ENCODE data around the gene PWWP2B.

Gene PWWP2B

DNA sequence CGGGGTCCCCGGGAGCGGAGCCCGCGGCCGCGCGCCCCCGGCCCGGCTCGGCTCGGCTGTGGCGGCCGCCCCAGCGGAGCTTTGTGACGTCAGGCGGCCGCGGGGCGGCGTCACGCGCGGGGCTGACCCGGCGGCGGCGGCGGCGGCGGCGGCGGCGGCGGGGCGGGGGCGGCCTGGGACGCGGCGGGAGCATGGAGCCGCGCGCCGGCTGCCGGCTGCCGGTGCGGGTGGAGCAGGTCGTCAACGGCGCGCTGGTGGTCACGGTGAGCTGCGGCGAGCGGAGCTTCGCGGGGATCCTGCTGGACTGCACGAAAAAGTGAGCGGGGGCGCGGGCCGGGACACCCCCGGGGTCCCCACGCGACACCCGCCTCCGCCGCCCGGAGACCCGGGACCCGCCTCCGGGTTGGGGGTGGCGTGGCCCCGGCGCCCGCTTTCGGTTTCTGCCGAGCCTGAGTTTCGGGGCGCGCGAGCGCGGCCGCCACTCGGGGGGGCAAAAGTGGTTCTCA is at the start of gene PWWP2B:
Gene PWWP2B, plus strand, starts transcription at position 165 of the 506 bp plus-strand sequence. Its CDS starts 27 bp downstream, at position 192.
- DNase-seq (ENCODE audit: low read depth in 2 of 3, low spot score in 2 of 3) = no peak

DNA sequence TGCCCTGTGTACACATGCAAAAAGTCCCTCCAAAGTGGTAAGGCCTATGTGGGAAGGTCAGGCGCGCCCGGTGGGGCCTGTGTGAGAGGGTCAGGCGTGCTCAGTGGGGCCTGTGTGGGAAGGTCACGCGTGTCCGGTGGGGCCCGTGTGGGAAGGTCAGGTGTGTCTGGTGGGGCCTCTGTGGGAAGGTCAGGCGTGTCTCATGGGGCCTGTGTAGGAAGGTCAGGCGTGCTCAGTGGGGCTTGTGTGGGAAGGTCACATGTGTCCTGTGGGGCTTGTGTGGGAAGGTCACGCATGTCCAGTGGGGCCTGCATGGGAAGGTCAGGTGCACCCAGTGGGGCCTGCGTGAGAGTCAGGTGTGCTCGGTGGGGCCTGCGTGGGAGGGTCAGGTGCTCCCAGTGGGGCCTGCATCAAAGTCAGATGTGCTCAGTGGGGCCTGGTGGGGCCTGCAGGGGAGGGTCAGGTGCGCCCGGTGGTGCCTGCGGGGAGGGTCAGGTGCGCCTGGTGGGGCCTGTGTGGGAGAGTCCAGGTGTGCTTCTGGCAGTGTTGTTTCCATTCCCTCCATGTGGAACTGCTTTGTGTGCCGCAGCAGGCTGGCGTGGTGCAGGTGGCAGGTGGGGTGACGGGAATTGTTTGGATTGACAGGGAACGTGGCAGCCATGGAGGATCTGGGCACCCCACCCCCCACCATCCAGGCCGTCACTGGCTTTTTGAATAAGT is 49.6 kb upstream of the PWWP2B start:
- DNase-seq (ENCODE audit: low read depth in 2 of 3, low spot score in 2 of 3) = no peak

DNA sequence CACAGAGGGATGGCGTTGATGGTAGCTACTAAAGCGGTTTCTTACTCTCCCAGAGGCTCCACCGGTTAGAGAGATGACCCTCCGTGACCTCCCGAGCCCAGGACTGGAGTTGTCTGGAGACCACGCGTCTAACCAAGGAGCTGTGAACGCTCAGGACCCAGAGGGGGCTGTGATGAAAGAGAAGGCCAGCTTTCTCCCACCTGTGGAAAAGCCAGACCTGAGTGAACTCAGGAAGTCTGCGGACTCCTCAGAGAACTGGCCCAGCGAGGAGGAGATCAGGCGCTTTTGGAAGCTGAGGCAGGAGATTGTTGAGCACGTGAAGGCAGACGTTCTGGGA is 49.1 kb upstream of the PWWP2B start:
- no peak for DNase-seq (ENCODE audit: low read depth in 2 of 3, low spot score in 2 of 3)

DNA sequence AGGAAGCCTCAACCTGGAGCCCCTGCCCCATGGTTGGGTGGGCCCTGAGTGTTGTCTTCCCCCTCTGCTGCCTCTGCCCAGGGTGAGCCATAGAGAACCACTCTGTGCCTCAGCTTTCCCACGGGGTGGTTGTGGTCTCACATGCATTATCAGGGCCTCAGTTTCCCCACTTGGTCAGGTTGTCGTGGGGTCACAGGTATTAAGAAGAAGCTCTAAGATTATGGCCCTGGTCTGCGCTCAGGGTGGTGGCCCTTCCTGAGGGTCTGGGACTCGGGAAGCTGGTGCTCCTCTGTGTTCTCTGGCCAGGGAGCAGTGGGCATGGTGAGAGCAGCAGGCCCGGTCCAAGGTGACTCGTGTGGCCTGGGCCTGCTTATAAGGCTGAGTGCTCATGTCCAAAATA is 47.2 kb upstream of the PWWP2B start:
- DNase-seq (ENCODE audit: low read depth in 2 of 3, low spot score in 2 of 3) = no peak

DNA sequence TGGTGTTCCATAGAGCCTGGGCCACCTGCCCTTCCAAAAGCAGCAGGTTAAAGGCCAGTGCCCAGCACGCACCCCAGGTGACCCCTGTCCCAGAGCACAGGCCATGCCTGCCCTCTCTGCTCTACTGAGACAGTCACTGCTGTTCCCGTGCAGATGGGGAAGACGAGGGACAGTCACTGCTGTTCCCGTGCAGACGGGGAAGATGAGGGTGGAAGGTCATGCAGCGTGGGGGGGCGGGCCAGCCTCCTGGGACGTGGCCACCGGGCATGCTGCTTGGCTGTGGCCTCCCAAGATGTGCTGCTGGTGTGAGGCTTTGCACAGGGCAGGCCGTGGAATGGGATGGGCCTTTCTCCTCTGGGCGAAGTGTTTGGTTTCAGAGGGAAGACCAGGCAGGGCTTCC is 46.6 kb upstream of the PWWP2B start:
- no peak for DNase-seq (ENCODE audit: low read depth in 2 of 3, low spot score in 2 of 3)

DNA sequence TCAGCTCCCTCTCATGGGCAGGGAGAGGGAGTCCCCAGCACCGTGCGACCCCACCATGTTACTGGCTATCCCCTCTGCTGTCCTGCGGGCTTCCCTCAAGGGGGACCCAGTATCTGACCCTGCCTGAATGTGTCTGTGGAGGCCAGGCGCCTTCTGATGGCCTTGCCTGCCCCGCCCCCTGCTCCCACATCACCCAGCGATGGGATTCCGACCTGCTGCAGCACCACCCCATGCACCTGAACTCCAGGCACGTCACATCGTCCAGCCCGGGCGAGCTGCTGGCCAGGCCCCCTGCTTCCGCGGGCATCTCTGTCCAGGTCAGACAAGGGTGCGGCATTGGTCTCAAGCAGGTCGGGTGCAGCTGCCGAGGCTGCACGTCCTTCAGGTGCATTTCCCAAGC is 46.1 kb upstream of the PWWP2B start:
- DNase-seq (ENCODE audit: low read depth in 2 of 3, low spot score in 2 of 3) = no peak

DNA sequence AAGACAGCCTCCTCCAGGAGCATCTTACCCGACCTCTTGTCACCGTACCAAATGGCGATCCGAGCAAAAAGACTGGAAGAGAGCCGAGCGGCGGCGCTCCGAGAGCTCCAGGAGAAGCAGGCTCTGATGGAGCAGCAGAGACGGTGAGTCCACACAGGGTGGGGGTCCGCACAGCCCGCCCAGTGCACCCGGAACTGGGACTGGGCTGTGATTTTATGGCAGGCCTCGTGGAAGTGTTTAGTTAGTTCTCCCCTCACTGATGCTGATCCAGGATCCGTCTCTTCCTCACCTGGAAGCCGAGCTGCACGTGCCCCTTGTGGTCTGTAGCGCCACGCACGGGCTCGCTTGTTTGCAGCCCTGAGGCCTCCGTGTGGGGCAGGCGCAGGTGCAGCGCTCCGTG is 45.4 kb upstream of the PWWP2B start:
- no peak for DNase-seq (ENCODE audit: low read depth in 2 of 3, low spot score in 2 of 3)

DNA sequence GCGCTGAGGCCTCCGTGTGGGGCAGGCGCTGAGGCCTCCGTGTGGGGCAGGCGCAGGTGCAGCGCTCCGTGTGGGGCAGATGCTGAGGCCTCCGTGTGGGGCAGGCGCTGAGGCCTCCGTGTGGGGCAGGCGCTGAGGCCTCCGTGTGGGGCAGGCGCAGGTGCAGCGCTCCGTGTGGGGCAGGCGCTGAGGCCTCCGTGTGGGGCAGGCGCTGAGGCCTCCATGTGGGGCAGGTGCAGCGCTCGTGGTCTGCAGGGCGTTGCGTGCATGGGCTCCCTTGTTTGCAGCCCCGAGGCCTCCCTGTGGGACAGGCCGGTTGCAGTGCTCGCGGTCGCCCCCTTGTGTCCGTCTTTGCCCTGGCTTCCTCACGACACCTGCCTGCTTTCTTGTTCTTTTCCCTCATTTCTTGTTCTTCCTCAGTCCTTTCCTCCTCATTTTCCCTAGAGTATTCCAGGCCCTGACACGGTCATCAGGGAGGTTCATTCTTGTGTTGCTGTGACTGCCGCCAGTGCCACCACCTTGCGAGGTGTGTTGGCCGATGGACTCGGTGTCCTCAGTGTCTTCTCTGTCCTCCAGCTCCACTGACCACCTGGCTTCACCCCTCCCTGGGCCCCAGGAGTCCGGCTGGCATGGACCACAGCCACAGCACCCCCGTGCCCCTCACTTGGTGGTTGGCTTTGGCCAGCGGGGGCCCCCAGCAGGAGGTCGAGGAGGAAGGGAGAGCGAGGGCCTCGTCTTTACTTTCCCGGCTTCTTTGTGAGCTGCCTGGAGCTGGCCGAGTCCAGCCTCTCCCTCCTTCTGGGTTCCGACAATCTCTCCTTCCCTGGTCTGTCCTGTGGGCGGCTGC is 44.3 kb upstream of the PWWP2B start:
- DNase-seq (ENCODE audit: low read depth in 2 of 3, low spot score in 2 of 3) = peak in 2 of 3 experiments; percentile 70 to 71

DNA sequence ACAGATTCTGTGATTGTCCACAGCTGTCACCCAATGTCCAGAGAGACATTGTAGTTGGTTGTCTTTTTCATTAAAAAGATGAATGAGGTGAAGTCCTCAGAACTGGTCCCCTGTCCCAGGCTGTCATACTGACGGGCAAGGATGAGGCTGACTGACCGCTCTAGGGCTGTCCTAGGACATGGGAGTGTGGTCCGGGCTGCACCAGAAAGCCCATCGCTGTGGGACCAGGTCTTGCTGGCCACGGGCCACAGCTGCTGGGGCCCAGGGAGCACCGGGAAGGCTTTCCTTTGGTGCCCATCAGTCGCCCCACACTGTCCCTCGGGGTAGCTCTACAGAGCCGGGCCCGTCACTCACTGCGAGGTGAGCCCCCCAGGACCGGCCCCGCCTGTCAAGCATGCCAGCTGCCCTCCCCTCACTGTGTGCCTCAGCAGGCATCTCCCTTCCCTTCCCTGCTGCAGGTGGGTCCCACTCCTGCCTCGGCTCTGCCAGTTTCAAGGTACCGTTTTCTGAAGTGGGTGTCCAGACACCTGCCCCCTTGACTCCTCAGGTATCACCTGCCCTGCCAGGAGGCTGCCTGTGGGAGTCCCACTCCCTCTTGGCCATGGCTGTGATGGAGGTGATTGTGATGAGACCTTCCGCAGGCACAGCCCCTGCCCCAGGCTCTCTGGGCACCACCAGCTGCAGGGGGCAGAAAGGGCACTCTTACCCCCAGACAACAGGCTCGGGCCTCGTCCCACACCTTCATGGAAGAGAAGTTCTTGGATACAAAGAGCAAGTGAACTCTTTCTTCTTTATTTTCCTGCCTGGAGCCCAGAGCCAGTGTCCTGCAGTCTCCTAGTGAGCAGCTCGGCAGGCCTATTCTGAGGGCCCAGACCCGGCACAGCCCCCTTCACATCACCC is 43.3 kb upstream of the PWWP2B start:
- no peak for DNase-seq (ENCODE audit: low read depth in 2 of 3, low spot score in 2 of 3)

DNA sequence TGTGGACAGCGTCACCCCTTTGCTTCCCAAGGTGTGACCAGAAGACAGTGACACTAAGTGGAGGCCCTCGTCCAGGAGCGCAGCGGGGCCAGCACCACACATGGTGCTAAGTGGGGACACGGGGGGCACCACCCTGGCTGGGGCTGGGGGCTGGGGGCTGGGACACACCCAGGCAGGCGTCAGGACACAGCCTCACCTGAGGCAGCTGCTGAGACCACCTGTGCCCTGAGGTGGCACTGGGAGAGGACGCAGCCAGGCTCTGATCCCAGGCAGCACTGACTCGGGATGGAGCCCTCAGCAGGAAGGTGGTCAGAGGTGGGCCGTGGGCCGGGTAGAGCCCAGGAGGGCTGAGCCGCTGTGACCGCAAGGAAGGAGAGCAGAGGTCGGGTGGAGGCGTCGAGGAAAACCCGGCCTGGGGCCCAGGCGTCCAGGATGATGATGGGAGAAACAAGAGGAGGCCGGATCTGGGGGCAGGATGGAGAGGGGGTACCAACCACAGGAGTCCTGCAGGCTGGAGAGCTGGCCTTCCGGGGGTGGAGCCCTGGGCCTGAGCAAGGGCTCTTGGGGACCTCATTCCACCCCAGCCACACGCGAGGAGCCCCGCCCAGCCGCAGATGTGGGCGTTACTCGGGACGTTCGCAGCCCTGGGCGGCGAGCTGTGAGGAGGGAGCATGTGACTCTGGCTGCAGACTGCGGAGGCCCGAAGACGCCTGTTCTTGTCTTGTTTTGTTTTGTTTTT is 42.5 kb upstream of the PWWP2B start:
- DNase-seq (ENCODE audit: low read depth in 2 of 3, low spot score in 2 of 3) = no peak

DNA sequence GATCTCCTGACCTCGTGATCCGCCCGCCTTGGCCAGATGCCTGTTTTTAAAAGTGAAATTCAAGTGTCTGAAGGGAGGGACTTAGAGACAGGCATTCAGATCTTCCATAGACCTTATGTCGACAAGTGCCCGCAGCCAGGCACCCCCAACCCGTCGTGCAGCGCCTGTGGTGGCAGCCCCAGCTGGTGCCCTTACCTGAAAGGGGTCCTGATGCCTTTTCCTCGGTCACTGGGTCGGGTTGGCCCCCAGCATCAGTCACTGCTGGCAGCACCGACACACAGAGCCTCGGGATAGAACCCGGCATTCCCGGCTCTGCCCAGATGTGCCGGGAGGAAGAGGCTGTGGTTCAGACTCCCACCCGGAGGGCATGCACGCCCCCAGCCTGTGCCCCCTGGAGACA is 41.7 kb upstream of the PWWP2B start:
- no peak for DNase-seq (ENCODE audit: low read depth in 2 of 3, low spot score in 2 of 3)

DNA sequence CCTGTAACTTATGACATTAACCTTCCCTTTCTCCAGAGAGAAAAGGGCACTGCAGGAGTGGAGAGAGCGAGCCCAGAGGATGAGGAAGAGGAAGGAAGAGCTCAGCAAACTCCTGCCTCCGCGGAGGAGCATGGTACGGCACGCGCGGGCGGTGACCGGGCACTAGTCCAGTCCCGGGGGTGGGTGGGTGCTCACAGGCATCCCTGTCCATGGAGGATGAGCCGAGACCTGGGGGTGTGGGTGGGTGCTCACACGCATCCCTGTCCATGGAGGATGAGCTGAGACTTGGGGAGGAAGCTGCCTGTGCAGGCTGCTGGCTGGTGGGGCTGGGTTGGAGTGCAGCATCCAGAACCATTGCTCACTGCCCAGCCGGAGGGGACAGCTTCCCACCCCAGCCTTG is 41.2 kb upstream of the PWWP2B start:
- no peak for DNase-seq (ENCODE audit: low read depth in 2 of 3, low spot score in 2 of 3)

DNA sequence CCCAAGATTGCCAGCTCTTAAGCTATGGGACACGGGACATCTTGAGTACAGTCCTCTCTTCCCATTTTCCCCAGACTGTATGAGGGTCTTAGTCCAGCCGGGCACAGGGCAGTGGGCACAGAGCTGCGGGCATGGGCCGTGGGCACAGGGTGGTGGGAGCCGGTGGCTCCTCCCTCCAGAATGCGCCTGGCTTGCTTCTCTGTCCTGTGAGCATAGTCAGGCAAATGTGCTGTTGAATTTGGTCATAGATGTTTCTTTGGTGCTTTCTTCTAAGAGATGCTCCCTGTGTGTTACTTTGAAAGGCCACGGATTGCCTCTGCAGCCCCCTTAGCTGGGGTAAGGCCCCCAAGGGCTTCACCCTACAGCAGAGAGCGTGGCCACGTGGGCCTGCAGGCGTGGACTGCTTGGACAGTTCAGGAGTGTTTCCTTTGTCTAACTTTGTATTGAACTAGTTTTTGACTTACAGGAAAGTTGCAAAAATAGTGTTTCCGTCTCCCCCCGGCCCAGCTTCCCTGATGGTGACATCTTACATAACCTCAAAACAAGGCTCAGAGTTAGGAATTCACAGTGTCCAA is 40.3 kb upstream of the PWWP2B start:
- DNase-seq (ENCODE audit: low read depth in 2 of 3, low spot score in 2 of 3) = no peak

DNA sequence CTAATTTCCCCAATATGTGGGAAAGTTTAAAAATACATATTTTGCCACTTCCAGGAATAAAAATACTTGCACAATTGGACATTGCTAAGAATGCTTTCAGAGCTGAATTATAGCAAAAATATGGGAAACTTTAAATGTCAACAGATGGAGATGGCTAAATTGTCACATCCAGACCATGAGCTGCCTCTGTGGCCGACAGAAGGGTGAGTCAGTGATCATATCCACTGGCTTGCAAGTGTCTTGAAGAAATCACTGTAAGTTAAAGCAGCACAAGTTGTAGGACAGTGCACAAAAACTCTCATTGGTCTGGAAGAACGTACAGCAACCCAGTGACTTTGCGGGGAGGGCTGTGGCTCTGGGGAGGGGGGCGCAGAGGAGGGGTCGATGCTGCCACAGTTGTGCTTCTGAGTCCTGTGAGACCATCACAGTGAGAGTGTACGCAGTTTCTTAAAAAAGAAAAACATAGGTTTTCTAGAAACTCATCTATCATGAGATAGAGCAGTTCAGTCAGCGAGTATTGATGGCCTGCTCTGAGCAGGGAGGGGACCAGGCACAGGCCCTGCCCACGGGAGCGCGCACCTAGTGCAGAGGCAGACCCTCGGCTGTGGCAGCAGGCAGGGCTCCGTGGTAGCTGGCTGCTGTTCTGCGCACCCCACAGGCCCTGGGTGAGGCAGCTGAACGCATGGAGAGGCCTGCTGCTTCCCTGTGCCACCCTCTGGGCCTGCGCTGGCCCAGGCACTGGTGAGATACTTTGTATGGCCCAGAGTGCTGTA is 39.5 kb upstream of the PWWP2B start:
- no peak for DNase-seq (ENCODE audit: low read depth in 2 of 3, low spot score in 2 of 3)

DNA sequence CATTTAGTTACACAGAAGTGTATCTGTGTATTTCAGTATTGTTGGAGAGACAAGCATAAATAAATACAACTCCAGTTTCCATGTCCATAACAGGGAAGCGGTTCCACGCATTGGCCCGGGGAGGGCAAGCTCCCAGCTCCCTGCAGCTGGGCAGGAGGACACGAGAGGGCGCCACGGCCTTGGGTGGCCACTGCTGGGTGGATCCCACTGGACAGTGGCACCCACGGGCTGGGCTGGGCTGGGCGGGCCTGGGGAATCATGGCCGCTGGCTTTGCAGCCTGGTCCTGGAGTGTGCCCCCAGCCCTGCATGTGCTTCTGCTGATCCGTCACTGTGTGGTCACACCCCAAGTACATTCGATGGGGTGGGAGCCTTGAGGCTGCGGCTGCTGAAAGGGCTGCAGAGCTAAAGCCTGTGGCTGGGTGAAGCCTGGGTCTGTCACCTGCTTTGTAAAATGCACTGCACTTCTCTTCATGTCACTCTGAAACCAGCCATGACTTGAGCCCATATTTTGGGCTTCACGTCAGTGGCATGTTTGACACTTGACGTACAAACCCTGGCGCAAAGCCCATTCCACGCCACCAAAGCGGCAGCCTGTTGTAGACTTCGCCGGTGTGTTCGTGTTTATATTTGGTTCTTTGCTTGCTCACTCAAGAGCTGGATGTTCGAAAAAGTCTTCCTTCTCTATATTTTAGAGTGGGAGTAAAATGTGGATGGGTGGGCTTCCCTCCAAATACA is 37.5 kb upstream of the PWWP2B start:
- no peak for DNase-seq (ENCODE audit: low read depth in 2 of 3, low spot score in 2 of 3)

DNA sequence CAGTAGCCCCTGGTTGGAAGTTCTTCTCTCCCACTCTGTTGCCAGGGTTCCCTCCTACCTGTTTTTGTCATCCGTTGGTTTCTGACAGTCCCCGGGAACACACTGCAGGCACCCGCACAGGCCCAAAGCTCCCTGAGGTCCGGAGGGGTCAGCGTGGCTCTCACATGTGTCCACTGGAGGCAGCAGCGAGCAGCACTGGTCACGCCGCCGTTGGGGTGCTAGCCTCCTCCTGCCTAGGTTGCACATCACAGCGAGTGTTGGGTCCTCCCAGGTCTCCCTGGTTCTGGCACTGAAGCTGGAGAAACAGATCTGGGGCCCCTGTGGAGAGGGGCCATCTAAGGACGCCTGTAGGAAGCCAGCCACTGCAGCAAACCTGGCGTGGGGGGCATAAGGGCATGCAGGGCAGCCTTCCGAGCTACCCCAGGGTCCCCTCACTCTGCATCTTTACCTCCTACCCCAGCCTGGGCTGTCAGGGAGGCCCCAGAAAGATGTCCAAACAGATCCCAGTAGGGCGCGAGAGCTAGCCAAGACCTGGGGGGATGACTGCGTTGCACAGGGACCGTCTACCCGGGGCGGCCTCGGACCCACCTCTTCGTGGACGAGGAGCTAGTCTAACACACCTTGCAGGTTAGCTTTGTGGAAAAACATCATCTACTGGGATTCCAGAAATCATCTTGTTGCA is 36.1 kb upstream of the PWWP2B start:
- no peak for DNase-seq (ENCODE audit: low read depth in 2 of 3, low spot score in 2 of 3)

DNA sequence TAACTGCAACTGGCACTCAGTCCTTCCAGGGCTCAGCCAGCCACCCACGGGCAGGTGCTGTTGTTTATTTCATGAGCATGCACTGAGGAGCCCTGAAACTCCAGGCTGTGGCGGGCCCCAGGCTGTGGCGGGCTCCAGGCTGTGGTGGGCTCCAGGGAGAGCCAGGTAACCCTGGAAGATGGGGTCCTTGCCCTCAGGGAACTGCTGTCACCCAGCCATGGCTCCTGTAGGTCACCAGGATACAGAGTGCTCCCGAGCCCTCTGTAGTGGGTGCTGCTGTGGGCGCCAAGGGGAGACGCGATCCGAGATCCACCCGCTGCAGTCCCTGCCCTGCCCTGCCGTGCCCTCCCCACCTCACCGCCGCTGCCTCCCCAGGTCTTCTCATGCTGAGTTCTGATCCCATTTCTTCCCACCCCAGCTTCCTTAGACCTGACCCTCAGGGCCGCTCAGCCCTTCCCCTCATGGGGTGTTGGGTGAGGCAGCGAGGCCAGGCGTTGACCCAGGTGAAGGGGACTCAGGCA is 35.4 kb upstream of the PWWP2B start:
- DNase-seq (ENCODE audit: low read depth in 2 of 3, low spot score in 2 of 3) = no peak

DNA sequence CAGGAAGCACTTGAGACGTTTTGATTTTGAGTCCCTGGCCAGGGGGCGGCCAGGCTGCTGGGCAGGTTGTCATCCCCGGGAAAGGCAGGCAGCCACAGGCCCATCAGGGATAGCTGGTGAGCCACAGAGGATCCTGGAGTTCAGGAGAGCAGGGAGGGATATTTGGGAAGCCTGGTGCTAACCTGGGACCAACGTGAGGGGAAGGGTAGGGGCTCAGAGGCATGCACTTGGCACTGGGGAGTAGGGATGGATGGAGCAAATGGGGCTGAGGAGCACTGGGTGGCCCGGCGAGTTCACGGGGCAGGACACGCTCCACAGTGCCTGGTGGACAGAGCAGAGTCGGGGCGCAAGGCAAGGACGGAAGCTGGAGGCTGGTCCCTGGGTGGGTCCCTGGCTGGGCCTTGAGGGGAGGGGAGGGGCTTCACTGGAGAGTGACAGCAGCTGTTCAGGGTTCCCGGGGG is 34.8 kb upstream of the PWWP2B start:
- DNase-seq (ENCODE audit: low read depth in 2 of 3, low spot score in 2 of 3) = no peak
